PC-9 (cell line): ENCODE data around the gene MYOZ2.

ENCODE experiments used
- EZH2 ChIP-seq: fragments of 200-600 bp; sonication (generic); IDR thresholded peaks from 2 replicates; pipeline ENCODE4 v1.8.0; 2017; ENCODE audit warnings: antibody characterized with exemption, low read depth
- TF ChIP-seq, protein P1 (sequence below): fragments of 200-600 bp; sonication (generic); conservative IDR thresholded peaks from 2 replicates; pipeline ENCODE4 v1.6.1; 2017; ENCODE audit warnings: mixed run types, antibody characterized with exemption, mild to moderate bottlenecking, moderate library complexity

DNA sequence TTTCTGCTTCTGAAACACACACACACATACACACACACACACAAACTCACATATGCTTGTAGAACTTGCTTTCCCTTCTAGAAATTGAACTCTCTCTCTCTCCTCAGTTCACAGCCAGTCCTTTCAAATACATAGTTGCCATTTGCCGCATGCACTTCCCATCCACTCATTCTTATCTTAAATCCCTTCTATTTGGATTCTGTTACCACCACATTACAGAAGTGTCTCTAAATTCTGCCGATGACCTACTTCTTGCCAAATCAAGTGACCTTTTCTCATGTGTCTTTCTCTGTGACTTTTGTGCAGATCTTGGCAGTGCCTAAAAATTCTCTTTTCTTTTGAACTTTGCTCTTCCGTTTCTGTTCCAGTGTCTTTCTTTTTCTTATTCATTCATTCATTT, 7.5 kb upstream of the MYOZ2 start:
- TF ChIP-seq, protein P1, sequence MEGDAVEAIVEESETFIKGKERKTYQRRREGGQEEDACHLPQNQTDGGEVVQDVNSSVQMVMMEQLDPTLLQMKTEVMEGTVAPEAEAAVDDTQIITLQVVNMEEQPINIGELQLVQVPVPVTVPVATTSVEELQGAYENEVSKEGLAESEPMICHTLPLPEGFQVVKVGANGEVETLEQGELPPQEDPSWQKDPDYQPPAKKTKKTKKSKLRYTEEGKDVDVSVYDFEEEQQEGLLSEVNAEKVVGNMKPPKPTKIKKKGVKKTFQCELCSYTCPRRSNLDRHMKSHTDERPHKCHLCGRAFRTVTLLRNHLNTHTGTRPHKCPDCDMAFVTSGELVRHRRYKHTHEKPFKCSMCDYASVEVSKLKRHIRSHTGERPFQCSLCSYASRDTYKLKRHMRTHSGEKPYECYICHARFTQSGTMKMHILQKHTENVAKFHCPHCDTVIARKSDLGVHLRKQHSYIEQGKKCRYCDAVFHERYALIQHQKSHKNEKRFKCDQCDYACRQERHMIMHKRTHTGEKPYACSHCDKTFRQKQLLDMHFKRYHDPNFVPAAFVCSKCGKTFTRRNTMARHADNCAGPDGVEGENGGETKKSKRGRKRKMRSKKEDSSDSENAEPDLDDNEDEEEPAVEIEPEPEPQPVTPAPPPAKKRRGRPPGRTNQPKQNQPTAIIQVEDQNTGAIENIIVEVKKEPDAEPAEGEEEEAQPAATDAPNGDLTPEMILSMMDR: no peak
- no peak for TF ChIP-seq EZH2
